PFSK-1 (cell line): ENCODE results near the gene IL20RB.

Experiments used
- FOXP2 ChIP-seq: optimal IDR thresholded peaks from 2 replicates; pipeline ENCODE3; 2011; ENCODE audit warnings: borderline replicate concordance, control low read depth, inconsistent platforms; ENCODE audit not compliant: insufficient read depth; ENCODE audit errors: extremely low read length, extremely low read depth
- POLR2AphosphoS5 ChIP-seq: IDR thresholded peaks from 2 replicates; pipeline ENCODE4 v1.6.1; 2012; ENCODE audit warnings: low read depth, mild to moderate bottlenecking, control low read depth, low read length, moderate library complexity
- SIN3A ChIP-seq: IDR thresholded peaks from 2 replicates; pipeline ENCODE4 v1.6.1; 2012; ENCODE audit warnings: mild to moderate bottlenecking, low read length, moderate library complexity, borderline replicate concordance; ENCODE audit not compliant: insufficient read depth
- TAF1 ChIP-seq: IDR thresholded peaks from 2 replicates; pipeline ENCODE4 v1.6.1; 2012; ENCODE audit warnings: low read length, control low read depth, borderline replicate concordance; ENCODE audit not compliant: insufficient read depth
- TF ChIP-seq, protein P1 (sequence below), 2 experiments: IDR thresholded peaks; 2 replicates each; pipeline versions ENCODE4 v1.6.1 to v1.8.0; 2011 to 2012; ENCODE audit warnings: low read depth in 2 of 2, low read length in 2 of 2, control low read depth in 1 of 2, inconsistent platforms in 1 of 2, mild to moderate bottlenecking in 1 of 2, moderate library complexity in 1 of 2; ENCODE audit not compliant: insufficient read depth in 1 of 2

Gene IL20RB

DNA sequence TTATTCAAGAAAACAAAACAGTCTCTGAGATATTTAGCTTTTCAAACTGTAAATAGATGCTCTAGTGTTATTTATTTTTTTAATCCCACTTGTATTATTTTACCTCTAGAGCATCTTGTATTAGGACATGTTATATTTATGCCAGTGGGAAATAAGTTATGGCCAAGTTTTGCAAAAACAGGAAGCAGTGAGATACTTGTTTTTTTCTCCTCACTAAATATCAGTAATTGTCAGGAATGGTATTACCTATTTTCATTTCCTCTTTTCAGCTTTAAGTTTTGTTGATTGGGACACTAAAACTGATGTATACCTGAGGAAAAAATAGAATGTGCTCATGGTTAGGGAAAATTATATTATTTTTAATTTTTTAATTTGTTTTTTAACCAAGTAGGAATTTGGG lies 8.6 kb upstream of the IL20RB start:
- TF ChIP-seq TAF1: no peak
- no peak for TF ChIP-seq POLR2AphosphoS5

- no peak for TF ChIP-seq FOXP2
- no peak for TF ChIP-seq SIN3A
- no peak for TF ChIP-seq TAF1
- TF ChIP-seq POLR2AphosphoS5: no peak
- TF ChIP-seq, protein P1, sequence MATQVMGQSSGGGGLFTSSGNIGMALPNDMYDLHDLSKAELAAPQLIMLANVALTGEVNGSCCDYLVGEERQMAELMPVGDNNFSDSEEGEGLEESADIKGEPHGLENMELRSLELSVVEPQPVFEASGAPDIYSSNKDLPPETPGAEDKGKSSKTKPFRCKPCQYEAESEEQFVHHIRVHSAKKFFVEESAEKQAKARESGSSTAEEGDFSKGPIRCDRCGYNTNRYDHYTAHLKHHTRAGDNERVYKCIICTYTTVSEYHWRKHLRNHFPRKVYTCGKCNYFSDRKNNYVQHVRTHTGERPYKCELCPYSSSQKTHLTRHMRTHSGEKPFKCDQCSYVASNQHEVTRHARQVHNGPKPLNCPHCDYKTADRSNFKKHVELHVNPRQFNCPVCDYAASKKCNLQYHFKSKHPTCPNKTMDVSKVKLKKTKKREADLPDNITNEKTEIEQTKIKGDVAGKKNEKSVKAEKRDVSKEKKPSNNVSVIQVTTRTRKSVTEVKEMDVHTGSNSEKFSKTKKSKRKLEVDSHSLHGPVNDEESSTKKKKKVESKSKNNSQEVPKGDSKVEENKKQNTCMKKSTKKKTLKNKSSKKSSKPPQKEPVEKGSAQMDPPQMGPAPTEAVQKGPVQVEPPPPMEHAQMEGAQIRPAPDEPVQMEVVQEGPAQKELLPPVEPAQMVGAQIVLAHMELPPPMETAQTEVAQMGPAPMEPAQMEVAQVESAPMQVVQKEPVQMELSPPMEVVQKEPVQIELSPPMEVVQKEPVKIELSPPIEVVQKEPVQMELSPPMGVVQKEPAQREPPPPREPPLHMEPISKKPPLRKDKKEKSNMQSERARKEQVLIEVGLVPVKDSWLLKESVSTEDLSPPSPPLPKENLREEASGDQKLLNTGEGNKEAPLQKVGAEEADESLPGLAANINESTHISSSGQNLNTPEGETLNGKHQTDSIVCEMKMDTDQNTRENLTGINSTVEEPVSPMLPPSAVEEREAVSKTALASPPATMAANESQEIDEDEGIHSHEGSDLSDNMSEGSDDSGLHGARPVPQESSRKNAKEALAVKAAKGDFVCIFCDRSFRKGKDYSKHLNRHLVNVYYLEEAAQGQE (IDR thresholded peaks at IDR 0.05; ENCODE audit: insufficient read depth in 1 of 2, low read depth in 2 of 2, low read length in 2 of 2): no peak
Measured at GRCh38 chr3:136949708-136950107, 8.1 kb upstream of the IL20RB start.

GRCh38 chr3:136950623-136951022 lies 7.2 kb upstream of the IL20RB start:
- TF ChIP-seq FOXP2 (no peak), POLR2AphosphoS5 (no peak), SIN3A (no peak), TAF1 (no peak)
- TF ChIP-seq, protein P1 (IDR thresholded peaks at IDR 0.05; ENCODE audit: insufficient read depth in 1 of 2, low read depth in 2 of 2, low read length in 2 of 2): no peak

- TF ChIP-seq SIN3A (no peak), FOXP2 (no peak), TAF1 (no peak), POLR2AphosphoS5 (no peak)
- TF ChIP-seq, protein P1 (IDR thresholded peaks at IDR 0.05; ENCODE audit: insufficient read depth in 1 of 2, low read depth in 2 of 2, low read length in 2 of 2): no peak
Measured at GRCh38 chr3:136952292-136952691, 5.5 kb upstream of the IL20RB start.

GRCh38 chr3:136954251-136954650 lies 3.5 kb upstream of the IL20RB start:
- TF ChIP-seq FOXP2 (no peak), TAF1 (no peak), POLR2AphosphoS5 (no peak), SIN3A (no peak)
- TF ChIP-seq, protein P1 (IDR thresholded peaks at IDR 0.05; ENCODE audit: insufficient read depth in 1 of 2, low read depth in 2 of 2, low read length in 2 of 2): no peak
